ENCODE results near the gene GMPS.
"Not testable (repeated sequence)": the region's sequence is repeated elsewhere in the genome, so short reads cannot be mapped to it uniquely, and the experiment has no call there.

The GMPS gene

DNA sequence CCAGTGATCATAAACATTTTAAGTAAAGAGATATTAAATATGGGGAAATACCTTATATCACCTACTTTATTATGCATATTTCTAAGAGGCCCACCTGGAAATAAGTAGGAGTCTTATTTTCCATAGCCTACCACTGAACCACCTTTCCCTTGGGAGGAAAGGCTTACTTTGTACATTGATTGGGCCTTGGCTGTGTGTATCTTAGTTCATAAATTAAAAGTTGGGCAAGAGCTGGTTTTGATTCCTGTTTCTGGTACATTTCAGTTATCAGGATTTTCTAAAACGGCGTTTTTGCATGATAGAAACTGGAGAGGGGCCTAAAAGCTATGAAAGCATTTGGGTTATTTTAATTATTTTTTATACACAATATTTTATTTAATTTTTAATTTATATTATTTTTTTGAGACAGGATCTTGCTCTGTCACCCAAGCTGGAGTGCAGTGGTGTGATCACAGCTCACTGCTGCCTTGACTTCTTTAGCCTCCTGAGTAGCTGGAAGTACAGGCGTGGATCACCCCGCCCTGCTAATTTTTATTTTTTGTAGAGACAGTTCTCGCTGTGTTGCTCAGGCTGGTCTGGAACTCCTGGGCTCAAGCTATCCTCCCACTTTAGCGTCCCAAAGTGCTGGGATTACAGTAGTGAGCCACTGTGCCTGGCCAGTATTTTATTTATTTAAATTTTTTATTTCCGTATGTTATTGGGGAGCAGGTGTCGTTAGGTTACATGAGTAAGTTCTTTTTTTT is 2.6 kb downstream of the GMPS start:
- no peak for DNase-seq (ENCODE audit: low read depth in 3 of 3)

DNA sequence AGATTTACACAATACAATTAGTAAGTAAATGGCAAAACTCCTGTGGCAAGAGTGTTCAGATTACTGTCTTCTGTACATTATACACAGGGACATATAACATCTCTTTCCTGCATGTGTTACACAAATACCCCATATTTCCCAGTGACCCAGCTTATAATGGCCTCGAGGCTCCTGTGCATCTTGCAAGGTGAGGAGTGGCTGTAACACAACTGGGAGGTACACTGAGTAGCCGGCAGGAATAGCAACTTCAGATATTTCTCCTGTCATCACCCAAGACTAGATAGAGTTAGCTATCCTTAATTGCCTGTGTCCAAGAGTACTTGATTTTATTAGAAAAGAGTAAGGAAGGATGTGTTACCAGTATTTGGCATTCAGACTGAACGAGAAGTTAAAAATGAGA is 5.6 kb downstream of the GMPS start:
- DNase-seq (ENCODE audit: low read depth in 3 of 3) = no peak

DNA sequence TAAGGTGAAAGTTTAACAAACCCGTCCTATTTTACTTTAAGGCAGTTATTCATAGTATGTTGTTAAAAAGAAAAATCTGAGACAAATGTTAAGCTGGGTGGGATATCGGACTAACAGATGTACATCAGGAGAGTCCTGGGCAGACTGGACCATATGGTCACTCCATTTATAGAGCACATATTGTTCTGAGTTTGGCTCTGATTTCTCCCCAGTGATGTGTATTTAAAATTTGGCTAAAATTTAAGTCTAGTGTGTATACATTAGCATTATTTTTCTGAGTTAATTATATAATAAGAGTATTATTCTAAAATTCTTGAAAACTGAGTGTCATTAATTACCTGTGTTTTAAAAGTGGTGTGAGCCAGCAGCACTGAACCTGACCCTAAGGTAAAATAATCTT is 6.1 kb downstream of the GMPS start:
- DNase-seq (ENCODE audit: low read depth in 3 of 3) = no peak

DNA sequence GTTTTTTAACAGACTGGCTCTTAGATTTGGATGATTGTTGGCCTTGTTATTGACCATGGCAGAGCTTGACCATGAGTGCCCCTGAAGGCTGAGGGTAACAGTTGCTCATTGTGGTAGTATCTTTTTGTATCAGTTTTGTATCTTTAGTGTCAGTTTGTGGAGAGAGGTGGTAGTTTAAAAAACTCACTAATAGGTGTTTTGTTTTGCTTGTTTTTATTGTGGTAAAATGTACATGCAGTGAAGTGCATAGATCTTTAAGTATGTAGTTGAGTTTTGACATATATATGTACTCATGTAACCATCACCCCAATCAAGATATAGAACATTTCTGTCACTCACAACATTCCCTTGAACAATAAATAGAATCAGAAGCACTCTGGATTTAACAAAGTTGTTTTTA is 9.8 kb downstream of the GMPS start:
- DNase-seq (ENCODE audit: low read depth in 3 of 3) = no peak

DNA sequence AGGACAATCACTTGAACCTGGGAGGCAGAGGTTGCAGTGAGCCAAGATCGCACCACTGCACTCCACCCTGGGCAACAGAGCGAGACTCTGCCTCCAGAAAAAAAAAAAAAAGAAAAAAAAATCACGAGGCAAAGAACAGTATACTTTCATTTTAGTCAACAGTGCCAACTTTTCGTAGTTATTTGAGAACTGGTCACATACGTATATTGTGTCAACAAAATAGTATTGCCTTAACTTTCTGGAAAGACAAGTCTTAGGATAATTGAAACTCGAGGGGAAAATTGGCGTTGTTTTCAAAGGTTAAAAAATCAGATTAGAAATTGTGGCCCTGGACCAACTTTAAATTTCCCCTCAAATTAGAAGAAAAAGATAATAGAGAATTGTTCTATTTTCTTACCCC is 13.8 kb downstream of the GMPS start:
- DNase-seq (ENCODE audit: low read depth in 3 of 3) = no peak

DNA sequence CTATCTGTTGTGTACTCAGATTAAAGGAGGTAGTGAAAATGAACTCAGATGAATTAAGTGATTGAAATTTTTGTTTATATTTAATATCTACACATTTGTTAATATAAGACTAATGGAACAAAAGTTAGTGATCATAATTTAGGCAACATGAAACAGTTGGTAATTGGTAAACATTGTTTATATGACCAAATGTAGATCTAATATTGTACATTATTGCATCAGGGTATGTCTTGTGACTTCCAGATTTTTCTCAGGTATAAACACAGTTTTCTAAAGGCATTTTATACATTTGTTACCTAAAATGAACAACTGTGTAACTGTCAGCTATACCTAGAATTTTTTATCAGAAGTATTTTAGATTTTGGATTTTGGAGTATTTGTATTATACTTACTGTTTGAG is 14.8 kb downstream of the GMPS start:
- no peak for DNase-seq (ENCODE audit: low read depth in 3 of 3)

DNA sequence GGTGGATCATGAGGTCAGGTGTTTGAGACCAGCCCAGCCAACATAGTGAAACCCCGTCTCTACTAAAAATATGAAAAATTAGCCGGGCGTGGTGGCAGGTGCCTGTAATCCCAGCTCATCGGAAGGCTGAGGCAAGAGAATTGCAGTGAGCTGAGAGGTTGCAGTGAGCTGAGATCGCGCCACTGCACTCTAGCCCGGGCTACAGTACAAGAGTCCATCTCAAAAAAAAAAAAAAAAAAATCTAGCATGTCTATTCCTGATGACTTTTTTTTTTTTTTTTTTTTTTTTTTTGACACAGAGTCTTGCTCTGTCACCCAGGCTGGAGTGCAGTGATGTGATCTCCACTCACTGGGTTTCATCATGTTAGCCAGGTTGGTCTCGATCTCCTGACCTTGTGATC is 15.9 kb downstream of the GMPS start:
- not testable (repeated sequence) for DNase-seq (ENCODE audit: low read depth in 3 of 3)

DNA sequence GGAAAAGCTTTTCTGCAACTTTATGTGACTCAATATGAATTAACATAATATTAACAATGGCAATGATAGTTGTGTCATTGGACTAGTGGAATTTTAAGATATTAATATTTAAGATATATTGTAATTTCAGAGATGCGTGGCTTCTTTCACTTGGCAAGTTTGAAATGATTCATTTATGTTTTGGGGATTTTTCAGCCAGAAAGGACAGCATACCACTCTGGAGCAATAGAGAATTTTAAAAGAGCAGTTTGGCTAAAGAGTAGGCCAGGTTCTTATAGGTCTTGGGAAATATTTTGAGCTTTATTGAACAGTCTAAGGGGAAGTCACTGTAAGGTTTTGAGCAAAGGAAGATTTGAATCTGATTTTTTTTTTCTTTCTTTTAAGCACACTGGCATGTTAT is 16.5 kb downstream of the GMPS start:
- no peak for DNase-seq (ENCODE audit: low read depth in 3 of 3)

DNA sequence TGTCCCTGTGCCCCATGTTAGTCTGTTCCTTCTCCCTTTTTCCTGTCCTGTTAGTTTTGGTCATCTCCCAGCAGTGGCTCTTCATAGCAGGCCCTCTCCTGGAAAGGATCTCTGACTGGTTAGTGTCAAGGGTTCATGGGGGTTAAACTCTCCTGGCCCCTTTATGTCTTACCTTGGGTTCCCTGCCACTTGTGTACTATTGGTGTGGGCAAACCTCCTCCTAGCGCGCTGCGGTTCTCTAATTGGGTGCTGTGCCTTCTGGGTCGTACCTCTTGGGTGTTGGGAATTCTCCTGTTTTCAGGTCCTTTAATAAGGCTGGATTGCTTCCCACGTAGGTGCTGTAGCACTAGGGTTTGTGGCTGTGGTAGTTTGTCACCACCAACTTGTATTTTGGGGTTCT is 18.8 kb downstream of the GMPS start:
- no peak for DNase-seq (ENCODE audit: low read depth in 3 of 3)

DNA sequence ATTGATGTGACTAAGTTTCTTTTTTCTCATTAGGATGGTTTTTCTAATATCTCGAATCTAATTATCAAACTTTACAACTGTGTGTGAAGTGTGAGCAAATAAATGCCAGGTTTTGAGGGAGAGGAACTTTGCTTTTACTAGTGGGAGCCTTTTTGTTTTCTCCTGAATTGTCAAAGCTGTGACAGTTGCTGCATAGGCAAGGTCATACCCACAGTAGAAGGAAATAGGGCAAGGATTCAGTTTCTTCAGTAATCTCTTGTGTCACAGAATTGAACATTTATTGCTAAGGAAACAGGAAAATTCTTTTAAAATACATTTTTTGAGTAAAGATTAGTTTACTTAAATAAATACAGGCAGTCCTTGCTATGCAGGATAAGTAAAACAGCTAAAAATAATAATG is 19.5 kb downstream of the GMPS start:
- no peak for DNase-seq (ENCODE audit: low read depth in 3 of 3)

DNA sequence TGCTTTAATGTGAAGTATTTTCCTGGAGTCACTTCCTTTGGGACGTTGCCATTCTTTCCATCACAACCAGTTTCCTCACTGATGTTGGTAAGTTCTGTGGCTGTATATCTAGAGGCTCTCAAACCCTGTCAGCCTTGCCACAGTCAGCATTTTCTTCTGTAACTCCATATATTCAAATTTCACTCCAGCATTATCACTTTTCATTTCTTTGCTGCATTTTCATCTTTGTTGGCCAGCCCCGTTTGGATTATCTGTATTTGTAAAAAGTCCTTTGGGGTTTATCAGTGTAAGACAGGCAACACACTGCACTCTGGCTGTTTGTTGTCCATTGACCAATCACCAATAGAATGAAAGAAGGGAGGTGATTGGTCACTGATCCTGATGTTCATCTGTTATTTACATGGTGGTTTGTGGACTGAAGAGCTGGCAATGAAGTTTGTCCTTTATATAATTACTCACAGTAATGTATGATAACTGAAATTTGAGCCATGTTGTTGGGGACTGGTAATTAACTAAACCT is 20.3 kb downstream of the GMPS start:
- DNase-seq (ENCODE audit: low read depth in 3 of 3) = no peak

DNA sequence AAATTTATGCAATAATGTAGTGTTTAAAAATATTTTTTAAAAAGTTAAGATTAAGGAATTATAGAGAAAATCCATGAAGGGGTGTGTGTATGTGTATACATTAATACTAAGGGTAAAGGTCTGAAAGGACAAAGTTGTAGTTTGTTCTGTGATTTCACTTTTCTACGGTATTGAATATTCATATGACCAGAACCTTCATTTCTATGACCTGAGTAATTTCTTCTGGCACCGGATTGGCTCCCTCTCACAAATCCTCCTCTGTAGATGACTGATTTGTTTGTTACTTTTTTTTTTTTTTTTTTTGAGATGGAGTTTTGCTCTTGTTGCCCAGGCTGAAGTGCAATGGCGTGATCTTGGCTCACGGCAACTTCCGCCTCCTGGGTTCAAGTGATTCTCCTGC is 20.9 kb downstream of the GMPS start:
- no peak for DNase-seq (ENCODE audit: low read depth in 3 of 3)

DNA sequence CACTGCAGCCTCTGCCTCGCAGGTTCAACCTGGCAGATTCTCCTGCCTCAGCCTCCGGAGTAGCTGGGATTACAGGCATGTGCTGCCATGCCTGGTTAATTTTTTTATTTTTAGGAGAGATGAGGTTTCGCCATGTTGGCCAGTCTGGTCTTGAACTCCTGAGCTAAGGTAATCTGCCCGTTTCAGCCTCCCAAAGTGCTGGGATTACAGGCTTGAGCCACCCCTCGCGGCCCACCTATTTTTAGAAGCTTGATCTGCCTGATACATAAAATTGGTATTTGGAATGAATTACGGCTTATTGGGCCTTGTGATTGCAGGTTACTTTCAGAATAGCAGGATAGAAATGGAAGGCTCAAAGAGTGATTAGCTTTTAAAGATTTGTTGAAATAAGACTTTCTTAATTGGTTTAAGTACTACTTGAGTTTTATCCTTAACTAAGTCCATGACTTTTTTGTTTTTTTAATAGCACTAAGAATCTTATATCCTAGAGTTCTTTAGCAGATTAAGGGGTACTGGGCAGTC is 25.0 kb downstream of the GMPS start:
- DNase-seq (ENCODE audit: low read depth in 3 of 3) = no peak

DNA sequence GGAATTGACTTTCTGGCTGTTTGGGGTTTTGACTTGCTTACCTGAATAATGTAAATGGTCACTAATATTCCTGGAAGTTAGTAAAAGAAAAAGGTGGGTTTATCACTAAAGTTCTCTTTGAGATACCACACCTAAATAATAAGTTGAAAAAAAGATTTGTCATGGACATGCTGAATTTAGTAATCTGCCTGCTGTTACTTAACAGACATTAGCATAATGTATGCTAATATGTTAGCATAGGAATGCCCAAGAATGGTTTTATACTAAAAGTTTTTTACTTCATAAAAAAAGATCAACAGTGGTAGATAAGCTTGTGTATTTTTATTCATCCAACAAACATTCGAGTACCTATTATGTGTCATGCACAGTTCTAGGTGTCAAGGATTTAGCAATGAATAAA is 36.5 kb downstream of the GMPS start:
- DNase-seq (ENCODE audit: low read depth in 3 of 3) = no peak

DNA sequence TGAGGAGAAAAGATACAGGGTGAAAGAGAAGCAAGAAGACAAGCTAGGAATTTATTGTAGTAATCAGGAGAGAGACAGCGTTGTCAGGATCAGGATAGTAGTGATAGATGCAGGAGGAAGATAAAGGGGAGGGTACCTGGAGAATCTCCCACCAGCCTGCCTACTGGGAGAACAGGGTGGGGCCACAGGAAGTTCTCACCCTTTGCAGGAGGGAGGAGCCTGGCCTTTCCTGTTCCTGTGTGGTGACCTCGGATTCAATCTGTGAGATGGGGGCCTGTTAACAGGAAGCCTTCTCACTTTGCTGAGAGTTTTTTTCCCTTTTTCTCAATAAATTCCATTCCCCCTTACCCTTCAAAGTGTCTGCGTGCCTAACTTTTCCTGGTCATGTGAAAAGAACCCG is 37.6 kb downstream of the GMPS start:
- DNase-seq (ENCODE audit: low read depth in 3 of 3) = no peak

DNA sequence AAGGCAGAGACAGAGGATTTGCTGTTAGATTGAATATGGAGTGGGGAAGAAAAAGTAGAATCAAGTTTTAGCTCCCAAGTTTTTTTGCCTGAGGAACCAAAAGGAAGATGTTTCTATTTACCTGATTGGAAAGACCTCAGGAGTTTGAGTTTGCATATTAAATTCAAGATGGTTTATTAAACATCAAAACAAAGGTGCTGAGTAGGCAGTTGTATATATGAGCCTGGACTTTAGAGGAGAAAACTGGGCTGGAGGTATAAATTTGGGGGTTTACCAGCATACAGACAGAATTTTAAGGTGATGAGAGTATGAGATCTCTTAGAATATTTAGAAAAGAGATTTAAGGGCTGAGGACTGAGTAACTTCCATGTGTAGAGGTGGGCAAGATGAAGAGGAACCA is 38.2 kb downstream of the GMPS start:
- no peak for DNase-seq (ENCODE audit: low read depth in 3 of 3)

DNA sequence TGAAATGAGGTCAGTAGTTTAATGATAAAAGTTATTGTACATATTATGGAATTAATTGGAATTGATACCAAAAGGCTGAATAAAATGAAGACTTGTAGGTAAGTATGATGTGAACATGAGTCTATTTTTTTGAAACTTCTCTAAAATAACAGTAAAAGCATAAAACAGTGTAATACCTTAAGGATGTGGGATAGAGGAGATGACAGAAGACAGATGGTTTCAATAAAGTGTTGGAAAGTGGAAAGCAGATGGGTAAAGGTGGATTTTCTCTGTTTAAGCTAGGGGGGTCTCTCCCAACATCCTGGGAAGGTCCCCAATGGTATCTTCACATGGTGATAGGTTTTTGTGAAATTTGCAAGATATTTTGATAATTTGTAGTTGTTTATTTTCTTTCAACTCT is 41.6 kb downstream of the GMPS start:
- no peak for DNase-seq (ENCODE audit: low read depth in 3 of 3)

DNA sequence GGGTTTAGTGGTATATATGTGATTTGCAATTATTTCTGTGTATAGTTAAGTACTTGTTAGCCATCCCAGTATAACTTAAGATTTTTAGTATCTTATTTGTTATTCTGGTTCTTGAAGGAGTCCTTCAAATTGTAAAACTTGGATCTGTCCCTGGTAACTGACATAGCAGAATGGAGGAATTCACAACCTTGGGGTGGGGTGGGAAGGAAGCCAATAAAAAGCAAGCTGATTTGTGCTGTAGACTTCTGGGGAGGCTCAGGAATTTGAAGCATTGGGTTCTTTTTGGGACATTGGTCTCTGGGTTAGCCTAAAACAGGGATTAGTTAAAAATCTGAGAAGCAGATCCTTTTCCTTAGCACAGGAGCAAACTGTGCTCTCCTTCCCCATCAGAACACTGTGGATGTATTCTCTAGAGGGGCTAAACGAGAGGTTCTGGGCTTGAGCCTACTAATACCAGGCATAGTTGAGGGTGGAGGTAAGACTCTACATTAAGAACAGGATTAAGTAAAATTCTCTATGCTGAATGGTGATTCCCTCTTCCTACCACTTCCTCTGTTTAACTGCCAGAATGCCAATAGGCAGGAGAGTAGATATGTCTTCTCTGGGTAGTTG is 42.2 kb downstream of the GMPS start:
- DNase-seq (ENCODE audit: low read depth in 3 of 3) = no peak

DNA sequence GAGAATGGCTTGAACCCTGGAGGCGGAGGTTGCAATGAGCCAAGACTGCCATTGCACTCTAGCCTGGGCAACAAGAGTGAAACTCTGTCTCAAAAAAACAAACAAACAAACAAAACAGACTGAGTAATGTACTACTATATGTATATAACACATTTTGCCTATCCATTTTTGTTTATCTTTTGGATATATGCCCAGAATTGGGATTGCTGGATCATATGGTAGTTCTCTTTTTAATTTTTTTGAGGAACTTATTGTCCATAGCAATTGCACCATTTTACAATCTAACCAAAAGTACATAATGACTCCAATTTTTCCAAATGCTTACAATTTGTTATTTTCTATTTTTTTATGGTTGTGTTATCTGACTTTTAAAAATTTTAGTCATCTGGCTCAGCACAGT is 47.3 kb downstream of the GMPS start:
- no peak for DNase-seq (ENCODE audit: low read depth in 3 of 3)

DNA sequence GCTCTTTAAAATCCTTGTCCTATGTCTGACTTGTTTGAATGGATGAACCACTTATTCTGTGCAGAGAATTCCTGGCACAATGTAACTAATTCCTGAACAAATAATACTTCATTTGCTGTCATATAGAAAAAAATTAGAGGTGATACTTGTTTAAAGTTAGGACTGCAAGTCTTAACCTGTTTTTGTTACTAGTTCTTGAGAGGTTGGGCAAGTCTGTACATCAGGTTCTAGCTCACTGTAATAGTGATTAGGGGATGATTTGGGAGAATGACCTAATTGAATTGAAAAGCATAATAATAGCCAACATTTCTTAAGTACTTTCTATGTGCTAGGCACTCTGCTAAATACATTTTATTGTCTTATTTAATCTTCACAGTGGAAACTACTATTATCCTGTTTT is 49.3 kb downstream of the GMPS start:
- DNase-seq (ENCODE audit: low read depth in 3 of 3) = no peak

DNA sequence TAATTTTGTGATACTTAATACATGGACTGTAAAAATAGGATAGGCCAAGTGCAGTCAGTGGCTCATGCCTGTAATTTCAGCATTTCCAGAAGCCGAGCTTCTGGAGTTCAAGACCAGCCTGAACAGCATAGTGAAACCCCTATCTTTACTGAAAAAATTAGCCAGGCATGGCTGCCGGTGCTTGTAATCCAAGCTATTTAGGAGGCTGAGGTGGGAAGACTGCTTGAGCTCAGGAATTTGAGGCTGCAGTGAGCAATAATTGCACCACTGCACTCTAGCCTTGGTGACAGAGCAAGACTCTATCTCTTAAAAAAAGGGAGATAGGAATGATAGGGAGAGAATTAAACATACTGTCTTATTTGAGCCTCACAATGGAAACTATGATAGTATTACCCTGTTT is 51.0 kb downstream of the GMPS start:
- DNase-seq (ENCODE audit: low read depth in 3 of 3) = no peak

DNA sequence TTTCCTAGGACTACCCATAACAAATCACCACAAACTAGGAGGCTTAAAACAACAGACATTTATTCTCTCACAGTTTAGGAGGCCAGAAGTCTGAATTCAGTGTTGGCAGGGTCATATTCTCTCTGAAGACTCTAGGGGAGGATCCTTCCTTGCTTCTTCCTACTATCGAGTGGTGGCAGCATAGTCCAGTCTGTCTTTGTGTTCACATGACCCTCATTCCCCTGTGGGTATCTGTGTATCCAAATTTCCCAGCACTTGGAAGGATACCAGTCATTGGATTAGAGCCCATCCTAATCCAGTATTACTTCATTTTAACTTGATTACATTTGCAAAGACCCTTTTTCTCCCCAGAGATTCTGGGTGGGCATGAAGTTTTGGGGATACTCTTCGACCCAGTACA is 63.8 kb downstream of the GMPS start:
- no peak for DNase-seq (ENCODE audit: low read depth in 3 of 3)

DNA sequence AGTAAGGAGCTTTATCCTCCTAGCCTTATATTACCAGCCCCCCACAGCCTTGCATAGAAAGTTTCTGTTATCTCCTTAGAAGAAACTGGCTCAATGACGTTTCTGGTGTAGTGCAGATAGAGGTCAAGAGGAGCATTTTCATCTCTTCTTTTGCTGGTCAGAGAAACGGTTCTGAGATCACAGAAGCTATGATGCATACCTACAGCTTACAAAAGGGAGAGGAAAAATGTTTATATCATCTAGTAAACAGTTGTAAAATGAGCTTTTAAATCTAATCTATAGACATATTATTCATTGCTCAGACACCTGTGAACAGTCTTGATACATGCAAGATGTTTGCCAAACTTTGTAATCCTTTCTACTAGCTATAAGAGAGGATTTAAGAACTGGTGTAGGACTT is 68.0 kb downstream of the GMPS start:
- DNase-seq (ENCODE audit: low read depth in 3 of 3) = no peak

DNA sequence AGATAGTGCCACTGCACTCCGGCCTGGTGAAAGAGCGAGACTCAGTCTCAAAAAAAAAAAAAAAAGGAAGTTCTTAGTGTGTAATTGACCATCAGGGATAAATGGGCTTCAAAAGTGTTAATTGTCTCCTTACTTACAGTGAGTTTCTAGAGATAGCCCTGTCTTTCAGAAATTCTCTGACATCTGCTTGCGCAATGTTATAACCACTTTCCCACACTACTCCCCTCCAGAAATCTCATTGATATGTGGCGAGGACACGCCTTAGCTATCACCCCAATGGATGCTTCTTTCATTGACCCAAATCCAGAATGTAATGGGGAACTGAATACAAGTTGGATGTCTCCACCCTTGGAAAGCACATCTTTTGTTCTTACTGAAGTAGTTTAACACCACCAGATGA is 70.9 kb downstream of the GMPS start:
- DNase-seq (ENCODE audit: low read depth in 3 of 3) = no peak
